Smooth muscle cell of bladder (primary cell): Measurements from ENCODE around the gene GMPS. TPM values are rescaled to one million over a fixed set of nuclear protein-coding genes. Genes with fewer than 3 reads are reported as not detected.

Source experiments
- total RNA-seq: library from RNA; depleted of rRNA; stranded (reverse); fragments of >200 nt; gene quantifications from 2 replicates; pipeline ENCODE4 v1.2.3, GENCODE V29; 2014

The GMPS gene
- 19.3 and 29.1 TPM in 2 replicates for total RNA-seq

DNA sequence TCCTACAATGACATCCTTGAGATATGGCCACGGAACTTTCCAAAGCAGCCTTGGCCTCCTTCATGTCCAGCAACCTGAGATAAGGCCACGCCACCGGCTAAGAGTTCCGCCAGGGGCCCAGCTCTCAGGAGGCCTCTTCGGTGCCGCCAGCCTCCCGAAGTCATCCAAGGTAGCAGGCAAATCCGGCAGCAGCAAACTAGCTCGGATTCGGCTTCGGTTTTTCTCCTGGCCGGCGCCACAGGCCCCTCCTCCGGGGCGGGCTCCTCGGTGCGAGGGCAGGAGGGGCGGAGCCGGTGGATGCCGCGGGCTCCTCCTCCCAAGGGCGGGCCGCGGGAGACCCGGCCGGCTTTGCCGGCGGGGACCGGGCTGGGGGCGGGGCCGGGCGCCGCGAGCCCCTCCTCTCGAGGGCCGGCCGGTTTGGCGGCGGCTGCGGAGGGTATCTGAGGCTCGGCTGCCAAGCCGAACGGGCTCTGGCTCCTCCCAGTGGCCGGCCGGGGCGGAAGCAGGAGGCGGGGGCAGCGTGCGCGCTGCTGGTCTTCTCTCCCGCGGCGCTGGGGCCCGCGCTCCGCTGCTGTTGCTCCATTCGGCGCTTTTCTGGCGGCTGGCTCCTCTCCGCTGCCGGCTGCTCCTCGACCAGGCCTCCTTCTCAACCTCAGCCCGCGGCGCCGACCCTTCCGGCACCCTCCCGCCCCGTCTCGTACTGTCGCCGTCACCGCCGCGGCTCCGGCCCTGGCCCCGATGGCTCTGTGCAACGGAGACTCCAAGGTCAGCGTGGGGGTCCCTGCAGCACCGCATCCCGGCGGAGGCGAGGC is at the start of gene GMPS:
Gene GMPS (plus strand): TSS at position 518 of the 812 bp plus-strand sequence. CDS start 221 bp downstream, at position 739.

GRCh38 chr3:155854141-155854940 is 16.1 kb upstream of the GMPS start, which contains the start of gene SLC33A1:
Gene SLC33A1, minus strand, starts transcription at chr3:155854427. Its CDS starts 430 bp downstream, at chr3:155853997.

Other genes with a start within 250 kb of the GMPS start
- under 0.01 TPM in 2 replicates for gene PLCH1, start 125.6 kb upstream of the GMPS start, total RNA-seq
- gene C3orf33, start 64.4 kb upstream of the GMPS start, total RNA-seq, result 2.4 and 3.0 TPM in 2 replicates
- 20.3 and 31.0 TPM in 2 replicates for gene SLC33A1, start 16.2 kb upstream of the GMPS start, total RNA-seq
- under 0.01 and 0.43 TPM in 2 replicates for gene KCNAB1, start 249.9 kb downstream of the GMPS start, total RNA-seq